Panc1 (cell line): ENCODE results near the gene ENGASE.

Experiments used
- POLR2AphosphoS5 ChIP-seq: IDR thresholded peaks from 2 replicates; pipeline ENCODE4 v1.6.1; 2012; ENCODE audit warnings: mild to moderate bottlenecking, low read depth, low read length, moderate library complexity
- REST ChIP-seq, 2 experiments: IDR thresholded peaks; 2 replicates each; pipeline ENCODE4 v1.6.1; 2011 to 2012; ENCODE audit warnings: low read depth in 2 of 2, control low read depth in 1 of 2, low read length in 1 of 2, mild to moderate bottlenecking in 1 of 2, moderate library complexity in 1 of 2; ENCODE audit not compliant: insufficient read depth in 1 of 2
- SIN3A ChIP-seq: IDR thresholded peaks from 2 replicates; pipeline ENCODE4 v1.6.1; 2012; ENCODE audit warnings: low read depth, mild to moderate bottlenecking, low read length, moderate library complexity, borderline replicate concordance; ENCODE audit not compliant: insufficient read depth
- TF ChIP-seq, protein P1 (sequence below): fragments of 450-650 bp; IDR thresholded peaks from 2 replicates; pipeline ENCODE4 v1.5.1; 2017; ENCODE audit warnings: mild to moderate bottlenecking

GRCh38 chr17:79079421-79080200 lies 5.0 kb downstream of the ENGASE start:
- no peak for TF ChIP-seq REST (IDR thresholded peaks at IDR 0.05; ENCODE audit: insufficient read depth in 1 of 2, low read depth in 2 of 2, low read length in 1 of 2)
- TF ChIP-seq, protein P1, sequence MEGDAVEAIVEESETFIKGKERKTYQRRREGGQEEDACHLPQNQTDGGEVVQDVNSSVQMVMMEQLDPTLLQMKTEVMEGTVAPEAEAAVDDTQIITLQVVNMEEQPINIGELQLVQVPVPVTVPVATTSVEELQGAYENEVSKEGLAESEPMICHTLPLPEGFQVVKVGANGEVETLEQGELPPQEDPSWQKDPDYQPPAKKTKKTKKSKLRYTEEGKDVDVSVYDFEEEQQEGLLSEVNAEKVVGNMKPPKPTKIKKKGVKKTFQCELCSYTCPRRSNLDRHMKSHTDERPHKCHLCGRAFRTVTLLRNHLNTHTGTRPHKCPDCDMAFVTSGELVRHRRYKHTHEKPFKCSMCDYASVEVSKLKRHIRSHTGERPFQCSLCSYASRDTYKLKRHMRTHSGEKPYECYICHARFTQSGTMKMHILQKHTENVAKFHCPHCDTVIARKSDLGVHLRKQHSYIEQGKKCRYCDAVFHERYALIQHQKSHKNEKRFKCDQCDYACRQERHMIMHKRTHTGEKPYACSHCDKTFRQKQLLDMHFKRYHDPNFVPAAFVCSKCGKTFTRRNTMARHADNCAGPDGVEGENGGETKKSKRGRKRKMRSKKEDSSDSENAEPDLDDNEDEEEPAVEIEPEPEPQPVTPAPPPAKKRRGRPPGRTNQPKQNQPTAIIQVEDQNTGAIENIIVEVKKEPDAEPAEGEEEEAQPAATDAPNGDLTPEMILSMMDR: no peak
- TF ChIP-seq POLR2AphosphoS5: no peak
- TF ChIP-seq SIN3A: no peak
